T1000 (cell line): ENCODE data around the gene ITPR2.
A peak's percentile ranks its signal among the peaks of the same experiment; 100 is the strongest.
"Not testable (repeated sequence)": the region's sequence is repeated elsewhere in the genome, so short reads cannot be mapped to it uniquely, and the experiment has no call there.

Experiments
- DNase-seq: peaks from one replicate; lab custom pipeline; 2025; ENCODE audit warnings: mixed read lengths; lab: John Stamatoyannopoulos, UW

Gene ITPR2

DNA sequence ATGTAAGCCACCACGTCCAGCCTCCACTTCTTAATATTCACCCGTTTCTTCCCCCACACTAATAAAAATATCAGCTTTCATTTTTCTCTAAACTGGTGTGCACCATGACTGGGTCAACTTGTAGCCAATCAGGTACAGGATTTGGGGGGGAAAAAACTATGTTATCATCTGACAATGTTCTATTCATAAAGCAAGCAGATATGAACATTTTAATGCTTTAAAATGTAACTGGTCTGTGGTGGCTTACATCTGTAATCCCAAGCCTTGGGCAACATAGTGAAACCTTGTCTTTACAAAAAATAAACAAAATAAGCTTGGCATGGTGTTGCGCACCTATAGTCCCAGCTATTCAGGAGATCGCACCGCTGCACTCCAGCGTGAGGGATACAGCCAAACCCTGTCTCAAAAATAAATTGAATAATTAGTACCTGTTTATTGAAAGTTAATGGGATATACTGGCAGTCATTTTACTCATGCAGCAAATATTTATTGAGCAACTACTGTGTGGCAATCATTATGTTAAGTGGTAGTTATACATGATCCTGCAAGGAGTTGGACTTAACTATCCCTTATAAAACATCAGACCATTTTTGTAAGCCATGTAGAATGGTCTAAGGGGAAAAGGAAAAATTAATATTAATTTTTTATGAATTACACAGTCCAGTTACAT is 15.3 kb upstream of the ITPR2 start:
- DNase-seq = no peak

DNA sequence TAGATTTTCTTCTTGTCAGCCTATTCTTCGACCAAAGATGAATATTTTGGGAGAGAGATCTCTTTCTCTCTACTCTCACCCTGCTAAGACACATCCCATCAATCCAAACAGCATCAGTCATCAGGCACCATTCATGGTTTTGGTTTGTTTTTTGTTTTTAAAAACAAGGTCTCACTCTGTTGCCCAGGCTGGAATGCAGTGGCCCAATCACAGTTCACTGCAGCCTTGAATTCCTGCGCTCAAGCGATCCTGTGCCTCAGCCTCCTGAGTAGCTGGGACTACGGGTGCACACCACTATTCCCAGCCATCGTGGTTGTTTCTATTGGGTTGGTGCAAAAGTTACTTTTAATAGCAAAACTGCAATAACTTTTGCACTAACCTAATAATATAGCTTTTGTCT is 14.4 kb upstream of the ITPR2 start:
- DNase-seq = no peak

DNA sequence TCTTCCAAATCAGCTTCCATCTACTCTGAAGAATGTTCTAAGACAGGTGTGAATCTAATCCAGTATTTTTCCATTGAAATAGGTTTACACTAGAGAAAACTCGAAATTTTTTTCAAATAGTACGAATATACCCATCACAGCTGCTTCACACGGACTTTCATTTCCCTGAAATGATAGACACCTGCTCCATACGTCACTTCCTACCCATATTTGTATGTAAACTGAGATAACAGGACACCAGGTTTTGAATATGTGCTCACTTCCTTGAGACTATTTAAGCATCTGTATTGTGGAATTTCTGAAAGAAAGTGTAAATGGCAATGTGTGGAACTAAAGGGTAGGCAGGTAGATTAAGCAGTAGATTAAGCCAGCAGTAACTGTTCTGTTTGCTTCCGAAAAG is 13.4 kb upstream of the ITPR2 start:
- no peak for DNase-seq

DNA sequence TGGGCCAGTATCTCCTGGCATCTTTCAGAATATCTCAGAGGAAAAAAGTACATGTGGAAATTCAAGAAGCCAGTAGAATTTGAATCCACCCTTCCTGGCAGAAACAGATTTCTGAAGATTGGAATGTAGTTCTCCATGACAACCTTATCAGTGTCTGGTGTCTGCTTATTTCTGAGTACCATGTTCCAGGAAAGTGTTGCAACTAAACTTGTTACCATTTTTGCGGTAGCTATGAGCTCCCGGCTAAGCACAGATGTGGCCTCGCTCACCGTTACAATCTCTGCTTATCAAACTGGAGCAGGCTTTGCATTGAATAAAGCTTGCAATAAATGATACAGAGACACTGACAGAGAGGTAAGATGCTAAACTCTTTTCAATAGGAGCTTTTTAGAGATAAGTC is 13.0 kb upstream of the ITPR2 start:
- no peak for DNase-seq

DNA sequence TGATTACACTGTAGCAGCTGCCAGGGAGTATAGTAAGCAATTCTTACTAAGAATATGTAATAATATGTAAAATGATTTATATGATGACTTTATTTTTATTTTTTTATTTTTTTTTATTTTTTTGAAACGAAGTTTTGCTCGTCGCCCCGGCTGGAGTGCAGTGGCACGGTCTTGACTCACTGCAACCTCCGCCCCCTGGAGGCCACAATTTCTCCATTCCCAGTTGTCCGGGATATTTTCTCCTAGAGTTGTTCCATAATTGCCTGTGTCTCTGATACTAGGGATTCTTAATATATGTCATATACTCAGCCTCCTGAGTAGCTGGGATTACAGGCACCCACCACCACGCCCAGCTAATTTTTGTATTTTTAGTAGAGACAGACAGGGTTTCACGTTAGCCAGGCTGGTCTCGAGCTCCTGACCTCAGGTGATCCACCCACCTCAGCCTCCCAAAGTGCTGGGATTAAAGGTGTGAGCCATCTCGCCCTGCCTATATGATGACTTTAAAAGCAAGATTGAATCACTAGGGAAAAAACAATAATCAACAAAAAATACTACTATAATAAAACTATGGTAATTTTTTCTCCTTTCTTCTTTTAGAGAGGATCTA is 12.2 kb upstream of the ITPR2 start:
- no peak for DNase-seq

DNA sequence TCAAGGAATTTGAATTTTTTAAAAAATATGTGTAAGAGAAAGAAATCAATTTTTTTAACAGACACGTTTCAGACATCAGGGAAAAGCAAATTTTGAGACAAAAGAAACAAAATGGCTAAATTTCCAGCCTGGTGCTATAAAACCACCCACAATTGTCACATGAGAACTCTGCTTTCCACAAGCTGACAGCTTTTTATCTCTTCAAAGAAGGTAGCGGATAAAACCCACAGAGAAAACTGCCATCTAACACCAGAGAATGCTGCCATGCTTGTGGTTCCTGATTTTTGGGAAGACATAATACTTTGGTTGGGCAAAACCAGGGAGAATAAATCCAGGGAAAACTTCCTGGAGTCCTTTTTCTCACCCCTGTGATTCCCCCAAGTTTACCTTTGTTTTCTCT is 10.3 kb upstream of the ITPR2 start:
- DNase-seq = no peak

DNA sequence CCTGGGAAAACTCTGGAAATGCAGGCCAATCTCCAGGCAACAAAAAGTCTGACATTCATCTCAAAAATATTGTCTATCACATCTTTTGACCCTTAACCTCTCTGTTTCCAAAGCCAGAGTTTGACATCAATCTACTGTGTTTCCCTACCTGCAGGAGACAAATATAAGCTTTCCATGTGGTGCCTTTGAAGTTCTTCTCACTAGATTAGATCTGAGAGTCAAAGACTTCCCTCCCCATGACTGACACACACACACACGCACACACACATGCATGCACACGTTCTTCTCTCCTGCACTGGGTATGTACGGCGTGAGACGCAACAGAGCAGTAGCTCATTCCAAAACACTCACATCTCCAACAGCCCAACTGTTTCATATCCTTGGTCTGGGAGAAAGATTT is 8.1 kb upstream of the ITPR2 start:
- DNase-seq = no peak

DNA sequence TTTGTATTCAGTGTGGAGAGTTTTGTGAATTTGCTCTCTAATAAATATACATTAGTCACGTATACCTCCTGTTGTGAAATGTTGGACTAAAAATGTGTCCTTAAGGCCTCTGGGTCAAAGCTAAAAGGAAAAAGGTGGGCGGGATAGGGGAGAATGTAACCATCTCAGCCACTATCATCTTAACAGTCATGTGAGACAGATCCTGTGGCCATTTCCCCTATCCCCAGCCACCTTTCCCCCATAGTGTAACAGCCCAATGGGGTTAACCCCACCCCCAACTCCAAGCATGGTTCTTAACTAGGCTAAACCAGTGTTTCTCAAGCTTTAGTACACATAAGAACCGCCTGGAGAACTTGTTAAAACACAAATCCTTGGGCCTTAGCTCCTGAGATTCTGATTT is 6.5 kb upstream of the ITPR2 start:
- DNase-seq = no peak

DNA sequence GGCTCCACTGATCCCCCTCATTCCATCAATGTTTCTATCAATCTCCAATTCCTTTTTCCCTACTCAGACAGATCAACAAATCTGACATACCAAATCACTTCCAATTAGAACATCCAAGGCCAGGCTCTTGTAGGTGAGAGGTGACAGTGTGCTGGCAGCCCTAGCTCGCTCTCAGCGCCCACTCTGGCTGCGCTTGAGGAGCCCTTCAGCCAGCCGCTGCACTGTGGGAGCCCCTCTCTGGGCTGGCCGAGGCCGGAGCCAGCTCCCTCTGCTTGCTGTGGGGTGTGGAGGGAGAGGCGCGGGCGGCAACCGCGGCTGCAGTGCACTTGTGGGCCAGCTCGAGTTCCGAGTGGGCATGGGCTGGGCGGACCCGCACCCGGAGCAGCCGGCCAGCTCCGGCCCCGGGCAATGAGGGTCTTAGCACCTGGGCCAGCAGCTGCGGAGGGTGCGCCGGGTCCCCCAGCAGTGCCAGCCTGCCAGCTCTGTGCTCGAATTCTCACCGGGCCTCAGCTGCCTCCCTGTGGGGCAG is 6.0 kb upstream of the ITPR2 start:
- no peak for DNase-seq

DNA sequence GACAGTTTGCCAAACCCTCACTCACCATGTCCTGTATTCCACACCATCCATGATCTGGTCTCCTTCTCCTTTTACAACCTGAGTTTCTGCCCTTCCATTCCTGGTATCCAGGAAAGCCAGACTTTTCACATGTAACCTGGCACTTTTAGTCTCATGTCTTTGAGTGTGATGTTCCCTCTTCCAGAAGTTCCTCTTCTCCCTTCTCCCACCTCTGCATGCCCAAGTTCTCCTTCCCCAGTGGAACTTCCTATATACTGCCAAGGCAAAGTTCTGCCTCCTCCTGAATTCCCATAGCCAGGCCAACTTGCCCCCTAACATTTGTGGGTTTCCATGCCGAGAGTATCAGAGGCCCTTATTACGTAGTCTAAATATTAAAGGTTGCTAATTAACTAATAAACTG is 3.2 kb upstream of the ITPR2 start:
- no peak for DNase-seq

DNA sequence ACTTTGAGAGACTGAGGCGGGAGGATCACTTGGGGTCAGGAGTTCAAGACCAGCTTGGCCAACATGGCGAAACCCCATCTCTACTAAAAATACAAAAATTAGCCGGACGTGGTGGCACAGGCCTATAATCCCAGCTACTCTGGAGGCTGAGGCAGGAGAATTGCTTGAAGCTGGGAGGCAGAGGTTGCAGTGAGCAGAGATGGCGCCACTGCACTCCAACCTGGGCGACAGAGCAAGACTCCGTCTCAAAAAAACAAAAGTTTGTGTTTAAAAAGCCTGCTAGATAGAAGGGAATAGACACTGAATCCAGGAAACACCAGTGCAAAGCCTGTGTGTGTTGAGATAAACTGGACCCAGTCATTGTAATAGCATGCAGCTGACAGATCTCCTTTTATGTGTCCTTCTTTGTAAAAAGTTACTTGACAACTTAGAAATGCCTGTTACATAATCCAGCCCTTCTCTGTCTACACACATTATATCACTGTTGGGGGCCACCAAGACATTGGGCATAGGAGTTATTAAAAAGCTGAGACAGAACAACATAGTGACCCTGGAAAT is 1.6 kb upstream of the ITPR2 start:
- DNase-seq = not testable (repeated sequence)

DNA sequence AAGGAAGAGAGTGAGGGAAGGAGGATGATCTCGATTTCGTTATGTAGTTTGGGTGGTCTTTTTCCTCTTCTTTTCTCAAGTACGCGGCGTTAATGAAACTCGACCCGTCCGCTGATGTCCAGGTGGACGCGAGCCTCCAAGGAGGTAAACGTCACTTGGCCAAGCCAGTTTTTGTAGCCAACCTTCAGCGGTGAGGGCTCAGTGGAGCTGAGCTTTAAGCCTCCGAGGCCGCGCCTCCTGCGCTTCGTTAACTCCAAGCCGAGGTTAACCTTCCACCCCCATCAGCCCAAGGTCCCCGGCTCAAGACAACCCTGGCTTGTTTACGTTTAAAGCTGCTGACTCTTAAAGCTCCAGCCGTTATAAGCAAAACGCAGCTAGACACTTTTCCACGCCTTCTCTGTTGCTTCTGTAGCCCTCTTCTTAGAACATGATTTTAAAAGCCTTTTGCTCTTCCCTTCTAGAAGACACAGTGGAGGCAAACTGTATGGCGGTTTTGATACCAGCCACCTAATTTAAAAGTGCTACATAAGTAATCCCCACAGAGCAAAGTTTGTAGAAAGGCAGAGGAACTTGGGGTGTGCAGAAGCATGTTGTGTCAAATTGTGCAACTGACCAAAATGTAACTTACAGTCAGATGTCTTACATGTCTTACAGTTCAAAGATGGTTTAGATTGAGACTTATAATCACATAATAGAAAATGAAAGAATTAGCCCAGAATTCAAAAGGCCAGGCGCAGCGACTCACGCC is 923 bp upstream of the ITPR2 start:
- no peak for DNase-seq

DNA sequence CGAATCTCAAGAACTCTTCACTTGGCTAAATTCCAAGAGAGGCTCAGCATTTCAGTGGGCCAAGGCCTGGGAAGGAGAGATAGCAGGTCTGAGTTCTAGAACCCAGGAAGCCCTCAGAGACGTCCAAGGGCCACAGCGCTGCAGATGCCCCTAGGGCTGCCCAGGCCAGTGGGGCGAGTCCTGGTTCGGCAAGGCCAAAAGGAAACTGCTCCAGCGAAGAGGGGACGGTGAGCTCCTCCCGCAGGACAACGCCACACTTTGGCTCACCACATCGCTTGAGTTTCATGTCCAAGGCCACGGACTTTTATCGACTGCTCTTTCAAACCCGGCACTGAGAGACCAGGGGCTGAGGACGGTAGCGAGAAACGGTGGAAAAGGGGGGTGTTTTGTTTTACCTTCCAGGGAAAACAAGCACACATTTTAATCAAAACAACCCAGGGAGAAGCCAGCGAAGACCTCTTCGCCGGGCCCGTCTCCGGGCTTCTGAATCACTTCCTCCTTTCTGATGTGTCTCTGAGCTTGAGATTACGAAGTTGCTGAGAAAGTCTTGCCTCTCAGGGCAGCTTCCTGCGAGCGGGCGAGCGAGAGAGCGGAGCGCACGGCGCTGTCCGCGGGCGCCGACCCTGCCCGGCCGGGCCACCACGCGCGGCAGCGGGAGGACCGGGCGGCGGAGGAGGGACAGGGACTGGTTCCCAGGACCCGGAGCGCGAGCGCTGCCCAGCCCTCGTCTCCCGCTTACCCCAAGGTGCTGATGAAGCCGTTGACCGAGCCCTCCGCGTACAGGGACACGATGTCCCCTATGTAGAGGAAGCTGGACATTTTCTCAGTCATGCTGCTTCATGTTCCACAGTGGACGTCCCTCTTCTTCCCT is 808 bp downstream of the ITPR2 start:
- DNase-seq = peak; percentile 66

DNA sequence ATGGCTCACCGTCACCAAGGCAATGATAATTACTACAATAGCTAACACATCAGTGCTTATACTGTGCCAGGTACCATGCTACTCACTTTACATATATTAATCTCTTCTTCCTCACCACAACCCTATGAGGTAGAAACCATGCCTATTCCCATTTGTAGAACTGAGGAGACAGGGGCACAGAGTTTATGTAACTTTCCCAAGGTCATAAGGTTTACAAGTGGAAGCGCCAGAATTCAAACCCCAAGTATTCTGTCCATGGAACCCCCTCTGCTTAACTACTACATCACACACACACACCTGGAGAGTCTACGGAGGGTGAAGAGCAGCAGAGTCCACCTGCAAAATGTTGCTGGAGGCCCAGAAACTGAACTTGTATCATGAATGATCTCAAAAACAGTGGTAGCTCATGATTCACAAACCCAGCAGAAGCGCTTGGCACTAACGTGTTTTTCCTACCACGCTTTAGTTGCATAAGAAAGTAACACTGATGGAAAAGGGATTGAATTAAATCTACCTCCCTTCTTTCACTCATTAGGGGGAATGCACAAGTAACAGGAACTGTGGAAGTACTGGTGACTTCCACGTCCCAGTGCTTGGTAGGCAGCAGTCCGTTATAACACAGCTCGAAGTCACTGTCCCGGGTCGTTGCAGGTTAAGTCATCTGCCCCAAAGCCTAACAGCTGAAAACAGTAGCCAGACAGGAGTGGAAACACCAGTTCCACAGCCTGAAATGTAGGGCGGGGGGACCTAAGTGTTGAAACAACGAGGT is 2.0 kb downstream of the ITPR2 start:
- DNase-seq = no peak

DNA sequence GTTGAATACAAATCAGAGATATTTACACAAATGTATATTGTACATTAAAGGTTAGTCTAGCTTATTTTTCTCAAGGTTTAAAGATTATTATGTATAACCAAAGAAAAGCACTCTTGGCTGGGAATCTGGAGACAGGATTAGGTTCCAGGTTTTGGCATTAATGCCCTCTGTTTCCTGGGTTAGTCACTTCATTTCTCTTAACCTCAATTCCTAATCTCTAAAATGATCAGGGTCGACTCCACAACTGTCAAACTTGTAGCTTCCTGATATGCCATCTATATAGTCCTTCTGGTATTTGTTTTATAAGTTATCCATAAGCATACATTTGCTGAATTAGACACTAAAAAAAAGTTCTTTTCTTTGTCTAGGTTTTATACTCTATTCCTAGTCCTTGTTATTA is 2.6 kb downstream of the ITPR2 start:
- no peak for DNase-seq

DNA sequence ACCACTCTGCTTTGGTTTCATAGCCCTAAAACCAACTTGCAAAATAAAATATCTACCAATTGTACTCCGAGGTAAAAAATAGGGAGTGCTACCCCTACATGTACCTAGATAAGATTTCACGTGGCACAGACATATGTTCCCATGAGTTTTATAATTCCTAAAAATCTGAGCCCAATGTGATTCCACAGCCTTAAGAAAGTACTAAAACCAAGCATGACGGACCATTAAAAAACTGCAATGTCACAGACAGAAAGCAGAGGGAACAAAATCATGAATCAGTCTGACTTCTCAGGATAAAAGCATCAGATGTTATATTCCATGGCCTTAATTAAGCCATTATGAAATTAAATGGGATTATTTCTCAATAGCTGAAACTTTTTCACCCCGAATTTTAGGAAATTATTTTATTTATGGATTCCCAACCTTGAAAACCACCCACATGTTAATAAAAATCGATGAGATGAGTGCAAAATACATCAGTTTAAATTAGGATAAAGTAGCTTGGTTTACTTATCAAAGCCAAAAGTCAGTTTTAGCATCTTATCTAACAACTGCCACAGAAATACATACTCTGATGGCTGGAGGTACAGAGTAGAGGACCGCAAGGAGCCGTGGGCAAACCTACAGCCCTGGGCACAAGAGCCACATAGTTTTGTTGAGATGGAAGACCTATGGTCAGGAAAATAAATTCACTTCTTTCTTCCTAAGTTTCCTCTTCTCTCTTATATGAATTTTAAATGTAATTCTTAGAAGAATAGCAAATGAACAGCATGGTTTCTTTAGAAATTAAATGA is 4.5 kb downstream of the ITPR2 start:
- DNase-seq = no peak

DNA sequence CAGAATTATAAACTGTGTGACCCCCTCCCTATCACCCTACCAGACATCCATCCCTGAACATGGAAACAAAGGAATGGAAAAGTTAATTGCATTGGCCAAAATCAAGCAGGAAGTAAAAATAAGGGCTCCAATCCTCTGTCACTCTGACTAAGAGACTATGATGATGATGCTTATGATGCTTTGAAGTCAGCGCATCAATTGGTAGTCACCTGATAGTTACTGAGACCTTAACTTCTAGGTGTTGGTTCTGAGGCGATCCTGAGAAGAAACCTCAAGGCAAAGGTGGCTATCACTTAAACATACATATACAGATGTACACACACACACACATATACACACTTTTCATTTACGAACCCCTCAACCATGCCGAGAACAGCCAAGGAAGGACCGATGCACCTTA is 6.6 kb downstream of the ITPR2 start:
- DNase-seq = no peak

DNA sequence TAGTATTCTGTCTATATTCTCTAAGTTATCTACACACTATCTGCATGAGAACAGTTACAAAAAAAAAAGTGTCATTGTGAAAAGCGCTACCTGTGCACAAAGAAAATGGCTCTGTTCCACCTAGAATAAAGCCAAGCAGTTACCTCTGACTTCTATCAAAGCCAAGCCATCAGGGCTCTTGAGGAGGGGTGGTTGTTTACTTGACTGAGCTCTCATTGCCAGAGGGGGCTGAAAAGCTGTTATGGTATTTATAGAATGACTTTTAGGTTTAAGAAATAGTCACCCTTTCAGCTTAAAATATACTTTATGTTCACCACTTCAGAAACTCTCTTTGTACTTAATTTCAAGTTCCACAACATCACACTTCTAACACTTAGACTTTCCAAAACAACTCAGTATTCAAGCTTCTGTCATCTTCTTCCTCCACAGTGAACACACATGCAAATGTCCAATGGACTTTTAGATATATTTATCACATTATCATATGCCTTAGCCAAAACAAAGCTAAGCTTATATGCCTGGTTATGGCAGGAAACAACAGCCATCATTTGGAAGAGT is 7.5 kb downstream of the ITPR2 start:
- DNase-seq = no peak

DNA sequence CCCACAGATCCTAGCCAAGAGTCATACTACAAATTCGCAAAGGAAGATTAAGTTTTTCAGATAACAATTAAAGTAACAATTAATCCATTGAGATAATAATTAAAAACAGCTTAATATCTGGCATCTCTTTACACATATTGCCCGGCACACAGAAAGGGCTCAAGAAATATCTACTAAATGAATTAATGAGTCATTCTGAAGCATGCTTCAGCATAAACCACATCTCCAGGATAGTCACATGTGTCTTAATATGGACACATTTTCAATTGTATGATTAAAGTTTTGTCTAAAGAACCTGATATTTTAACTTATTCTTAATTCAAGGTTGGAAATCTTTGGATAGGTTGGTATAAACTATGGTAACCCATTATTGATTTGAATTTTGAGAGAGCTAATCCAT is 9.6 kb downstream of the ITPR2 start:
- DNase-seq = no peak

DNA sequence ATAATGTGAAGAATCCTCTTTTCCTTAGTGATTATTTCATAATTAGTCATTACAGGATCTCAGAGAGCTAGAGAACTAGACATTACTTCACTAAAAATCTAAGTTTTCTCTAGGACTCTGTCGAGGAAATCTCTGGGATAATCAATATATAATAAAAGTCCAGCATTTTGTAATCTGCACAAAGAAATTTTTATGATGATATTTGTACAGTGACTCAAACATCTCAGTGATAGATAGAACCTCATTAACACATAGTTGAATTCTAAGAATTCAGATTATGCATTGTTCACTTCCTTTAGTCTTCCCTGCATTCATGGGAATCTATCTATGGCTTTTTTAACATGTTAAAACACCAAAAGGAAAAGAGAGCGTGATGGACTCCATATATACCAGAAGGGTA is 11.0 kb downstream of the ITPR2 start:
- no peak for DNase-seq
